ENCODE data around the gene ZNF276.

- TF ChIP-seq CTCF (IDR thresholded peaks at IDR 0.05; ENCODE audit: borderline replicate concordance, extremely low read depth, low read length, poor library complexity, severe bottlenecking) (no peak), EZH2 (IDR thresholded peaks at IDR 0.05; ENCODE audit: borderline replicate concordance, low read depth, low read length, severe bottlenecking) (no peak)
These were observed 6.2 kb downstream of the ZNF276 start for GRCh38 chr16:89727406-89728120.
